T-helper 2 cell (primary cell): ENCODE measurements around the gene SNRPB.

Source experiments
- DNase-seq, 5 experiments: peaks; one replicate each; pipeline versions ENCODE4 v3.0.0 to v3.0.0-alpha.2; 2012 to 2022

SNRPB gene

GRCh38 chr20:2473516-2473915 is 2.9 kb upstream of the SNRPB start:
- DNase-seq = no peak

- peak; percentile 13 to 84 (median 51) for DNase-seq
These were observed 582 bp downstream of the SNRPB start for GRCh38 chr20:2469991-2470422.

DNA sequence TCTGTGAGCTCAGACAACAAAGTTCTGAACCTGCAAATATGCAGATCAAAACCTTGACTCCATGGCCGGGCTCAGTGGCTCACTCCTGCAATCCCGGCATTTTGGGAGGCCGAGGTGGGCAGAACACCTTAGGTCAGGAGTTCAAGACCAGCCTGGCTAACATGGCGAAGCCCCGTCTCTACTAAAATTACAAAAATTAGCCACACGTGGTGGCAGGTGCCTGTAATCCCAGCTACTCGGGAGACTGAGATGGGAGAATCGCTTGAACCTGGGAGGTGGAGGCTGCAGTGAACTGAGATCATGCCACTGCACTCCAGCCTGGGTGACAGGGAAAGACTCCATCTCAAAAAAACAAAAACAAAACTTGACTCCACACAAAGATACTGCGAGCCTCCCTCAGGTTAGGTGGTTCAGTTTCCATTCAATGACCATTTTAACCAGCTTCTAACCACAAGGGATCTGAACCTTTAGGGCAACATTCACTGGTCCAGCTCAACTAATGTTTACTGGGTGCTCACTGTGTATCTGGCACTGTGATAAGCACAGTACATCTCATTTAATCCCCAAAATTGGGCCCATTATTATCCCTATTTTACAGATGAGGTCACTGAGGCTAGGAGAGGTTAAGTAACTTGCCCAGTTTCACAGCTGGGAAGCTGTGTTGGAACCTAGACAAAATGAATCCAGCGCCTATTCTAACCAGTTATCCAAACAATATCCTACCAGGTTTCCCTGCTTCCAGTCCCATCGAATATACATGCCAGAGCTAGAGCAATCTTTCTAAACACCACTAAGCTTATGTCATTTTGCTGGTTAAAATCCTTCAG is 1.8 kb downstream of the SNRPB start:
- DNase-seq = no peak

DNA sequence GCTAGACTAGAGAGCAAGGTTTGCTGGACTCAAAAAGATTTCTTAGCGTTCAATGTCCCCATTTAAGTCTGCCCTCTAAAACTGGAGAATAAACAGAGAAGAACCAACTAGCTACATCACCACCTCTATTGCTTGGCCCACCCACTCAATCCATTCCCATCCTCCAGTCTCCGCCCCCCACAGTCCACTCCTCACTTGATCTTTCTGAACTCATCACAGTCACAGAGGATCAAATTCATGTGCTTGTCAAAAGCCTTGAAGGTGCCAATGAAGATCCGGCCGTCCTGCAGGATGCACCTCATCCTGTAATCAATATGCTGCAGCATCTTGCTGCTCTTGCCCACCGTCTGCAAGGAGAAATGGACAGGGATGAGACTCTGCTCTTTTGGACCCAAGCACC is 3.2 kb downstream of the SNRPB start:
- no peak for DNase-seq

DNA sequence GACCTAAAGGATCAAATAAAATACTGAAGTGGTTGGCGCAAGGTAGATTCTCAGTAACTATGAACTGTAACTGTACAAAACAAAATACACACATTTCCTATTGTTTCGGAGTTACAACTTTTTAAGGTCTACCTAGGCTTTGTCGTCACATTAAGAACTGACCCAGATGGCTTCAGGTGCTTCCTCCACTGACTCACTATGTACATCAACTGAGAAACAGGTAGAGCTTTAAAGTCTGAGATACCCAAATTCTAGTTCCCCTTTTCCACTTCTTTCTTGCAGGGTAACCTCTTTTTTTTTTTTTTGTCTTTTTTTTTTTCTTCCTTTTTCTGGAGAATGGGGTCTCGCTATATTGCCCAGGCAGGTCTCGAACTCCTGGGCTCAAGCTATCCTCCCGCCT is 5.5 kb downstream of the SNRPB start:
- no peak for DNase-seq

DNA sequence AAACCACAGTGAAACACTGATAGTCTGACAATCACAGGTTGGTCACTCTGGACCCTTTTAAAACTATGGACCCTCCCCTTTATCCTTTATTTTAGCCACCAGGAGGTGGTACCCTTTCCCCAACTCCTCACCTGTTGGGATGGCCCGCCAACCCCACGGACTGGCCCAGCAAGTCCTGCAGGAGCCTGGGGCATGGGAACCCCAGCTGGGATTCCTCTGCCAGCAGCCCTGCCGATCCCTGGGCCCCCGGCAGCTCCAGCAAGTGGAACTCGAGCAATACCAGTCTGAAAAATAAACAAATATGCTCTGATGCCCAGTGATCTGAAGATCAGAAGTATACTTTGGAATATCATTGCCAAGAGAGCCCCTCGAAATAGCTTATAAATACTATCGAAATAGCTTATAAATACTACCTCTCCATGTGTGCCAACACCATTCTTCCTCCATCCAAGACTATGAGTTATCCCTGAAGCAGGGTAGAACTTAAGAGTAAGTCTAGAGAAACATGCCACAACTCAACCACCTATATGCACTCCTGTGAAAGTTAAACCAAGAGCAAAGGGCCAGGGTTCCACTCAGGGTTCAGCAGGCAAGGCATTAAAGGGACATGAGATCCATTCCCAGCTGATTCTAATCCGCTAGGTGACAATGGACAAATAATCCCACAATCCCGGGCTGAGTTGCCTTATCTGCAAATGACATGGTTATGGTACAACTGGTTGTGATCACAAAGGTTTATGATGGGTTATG is 6.8 kb downstream of the SNRPB start:
- no peak for DNase-seq

DNA sequence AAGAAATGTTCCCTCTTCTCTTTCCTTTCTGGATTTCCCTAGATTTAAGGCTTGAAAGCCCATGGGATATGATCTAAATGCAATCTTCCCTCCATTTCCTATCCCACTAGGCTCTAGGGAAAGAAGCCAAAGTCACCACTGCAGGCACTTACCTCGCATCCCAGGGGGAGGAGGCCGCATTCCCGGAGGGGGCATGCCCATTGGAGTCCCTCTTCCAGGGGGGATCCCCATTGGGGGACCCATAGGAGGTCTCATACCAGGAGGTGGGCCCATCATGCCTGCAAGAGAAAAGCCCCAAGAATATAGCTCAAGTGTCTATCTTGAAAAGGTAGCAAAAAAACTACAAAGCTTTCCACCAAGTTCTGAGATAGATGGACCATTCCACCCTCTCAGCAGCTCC is 8.1 kb downstream of the SNRPB start:
- no peak for DNase-seq

DNA sequence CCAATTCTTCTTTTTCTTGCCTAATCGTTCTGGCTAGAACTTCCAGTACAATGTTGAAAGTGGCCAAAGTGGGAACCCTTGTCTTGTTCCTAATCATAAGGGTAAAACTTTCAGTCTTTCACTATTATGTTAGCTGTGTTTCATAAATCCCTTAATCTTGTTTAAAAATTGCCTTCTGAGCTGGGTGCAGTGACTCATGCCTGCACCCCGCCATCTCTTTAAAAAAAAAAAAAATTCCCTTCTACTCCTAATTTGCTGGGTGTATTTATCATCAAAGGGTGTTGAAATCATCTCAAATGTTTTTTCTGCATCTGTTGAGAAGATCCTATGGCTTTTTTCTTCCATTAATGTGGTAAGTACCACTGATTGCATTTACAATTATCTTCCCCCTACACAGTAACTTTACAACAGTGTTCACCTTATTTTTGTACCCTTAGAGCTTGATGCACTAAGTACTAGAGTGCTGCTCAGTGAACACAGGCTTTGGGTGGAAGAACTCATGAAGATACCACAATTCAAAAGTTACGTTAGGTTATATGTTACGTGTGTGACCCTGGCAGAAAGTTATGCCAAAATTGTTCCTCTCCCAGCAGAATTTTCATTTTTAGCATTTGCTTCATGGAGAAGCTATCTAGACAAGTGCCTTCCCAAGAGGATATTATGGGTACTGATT is 9.7 kb downstream of the SNRPB start:
- no peak for DNase-seq

DNA sequence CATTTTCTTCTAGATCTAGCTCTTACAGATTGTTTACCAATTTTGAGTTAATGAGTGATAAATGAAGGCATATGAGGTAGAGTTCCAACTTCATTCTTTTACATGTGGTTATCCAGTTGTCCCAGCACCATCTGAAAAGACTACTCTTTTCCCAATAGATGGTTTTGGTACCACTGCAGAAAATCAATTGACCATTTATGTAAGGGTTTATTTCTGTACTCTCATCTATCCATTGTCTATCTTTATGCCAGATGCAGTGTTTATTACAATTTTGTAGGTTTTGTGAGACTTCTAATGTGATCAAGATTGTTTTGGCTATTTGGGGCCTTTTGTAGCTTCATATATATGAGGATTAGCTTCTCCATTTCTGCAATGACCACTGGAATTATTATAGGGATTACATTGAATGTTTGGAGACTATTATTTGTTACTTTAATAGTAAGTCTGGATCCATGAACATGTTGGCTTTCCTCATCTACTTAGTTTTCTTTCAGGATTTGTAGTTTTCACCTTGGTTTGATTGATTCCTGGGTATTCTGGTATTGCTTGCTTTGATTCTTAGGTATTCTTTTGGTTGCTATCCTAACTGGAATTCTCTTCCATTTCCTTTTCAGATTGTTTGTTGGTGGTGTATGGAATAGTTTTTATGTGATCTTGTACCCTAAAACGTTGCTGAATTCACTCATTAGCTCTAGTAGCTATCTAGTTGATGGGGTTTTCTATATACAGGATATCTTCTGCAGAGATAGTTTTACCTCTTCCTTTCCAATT is 10.4 kb downstream of the SNRPB start:
- no peak for DNase-seq

DNA sequence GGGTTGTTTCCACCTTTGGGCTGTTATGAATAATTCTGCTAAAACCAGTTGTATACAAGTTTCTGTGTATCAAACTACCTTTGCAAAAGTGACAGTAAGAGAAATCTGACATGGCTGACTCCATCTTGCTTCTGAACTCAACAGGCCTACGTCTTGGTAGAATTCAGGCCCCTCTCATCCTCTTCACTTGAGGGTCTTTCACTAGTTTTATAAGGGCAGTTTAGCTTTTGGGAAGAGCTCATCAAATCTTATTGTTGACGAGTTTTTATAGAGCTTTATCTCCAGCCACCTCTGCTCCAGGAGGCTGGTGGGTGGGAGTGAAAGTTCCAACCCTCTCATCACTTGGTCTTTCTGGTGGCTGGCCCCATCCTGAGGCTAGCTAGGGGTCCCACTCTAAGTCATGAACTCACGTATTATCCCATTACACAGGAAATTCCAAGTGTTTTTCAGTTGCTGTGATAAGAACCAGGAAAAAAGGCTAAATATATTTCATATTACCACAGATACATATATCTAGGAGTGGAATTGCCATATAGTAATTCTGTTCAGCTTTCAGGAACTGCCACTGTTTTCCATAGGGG is 11.6 kb downstream of the SNRPB start:
- DNase-seq = no peak

DNA sequence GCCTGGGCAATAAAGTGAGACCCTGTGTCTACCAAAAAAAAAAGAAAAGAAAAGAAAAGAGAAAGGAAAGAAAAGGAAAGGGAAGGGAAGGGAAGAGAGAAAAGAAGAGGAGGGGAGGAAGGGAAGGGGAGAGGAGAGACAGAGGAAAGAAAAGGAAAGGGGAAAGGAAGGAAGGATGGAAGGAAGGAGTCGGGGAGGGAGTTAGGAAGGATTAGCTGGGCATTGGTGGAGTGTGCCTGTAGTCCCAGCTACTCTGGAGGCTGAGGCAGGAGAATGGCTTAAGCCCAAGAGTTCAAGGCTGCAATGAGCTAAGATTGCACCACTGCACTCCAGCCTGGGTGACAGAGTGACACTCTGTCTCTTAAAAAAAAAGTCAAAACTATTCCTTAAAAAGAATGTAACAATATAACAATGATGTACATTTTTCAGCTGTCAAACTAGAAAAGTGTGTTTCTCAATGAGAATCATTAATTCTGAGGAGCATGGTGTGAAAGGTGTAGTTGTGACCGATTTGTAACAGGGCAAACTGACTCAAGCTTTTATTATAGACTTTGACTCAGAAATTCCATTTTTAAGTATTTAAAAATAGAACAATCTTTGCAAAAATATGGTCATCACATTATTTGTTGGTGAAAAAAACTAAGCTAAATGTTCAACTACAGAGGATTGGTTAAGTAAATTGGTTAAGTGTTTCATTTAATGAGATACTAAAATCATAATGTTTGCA is 14.7 kb downstream of the SNRPB start:
- no peak for DNase-seq

GRCh38 chr20:2453792-2454191 is 16.8 kb downstream of the SNRPB start:
- DNase-seq = no peak

DNA sequence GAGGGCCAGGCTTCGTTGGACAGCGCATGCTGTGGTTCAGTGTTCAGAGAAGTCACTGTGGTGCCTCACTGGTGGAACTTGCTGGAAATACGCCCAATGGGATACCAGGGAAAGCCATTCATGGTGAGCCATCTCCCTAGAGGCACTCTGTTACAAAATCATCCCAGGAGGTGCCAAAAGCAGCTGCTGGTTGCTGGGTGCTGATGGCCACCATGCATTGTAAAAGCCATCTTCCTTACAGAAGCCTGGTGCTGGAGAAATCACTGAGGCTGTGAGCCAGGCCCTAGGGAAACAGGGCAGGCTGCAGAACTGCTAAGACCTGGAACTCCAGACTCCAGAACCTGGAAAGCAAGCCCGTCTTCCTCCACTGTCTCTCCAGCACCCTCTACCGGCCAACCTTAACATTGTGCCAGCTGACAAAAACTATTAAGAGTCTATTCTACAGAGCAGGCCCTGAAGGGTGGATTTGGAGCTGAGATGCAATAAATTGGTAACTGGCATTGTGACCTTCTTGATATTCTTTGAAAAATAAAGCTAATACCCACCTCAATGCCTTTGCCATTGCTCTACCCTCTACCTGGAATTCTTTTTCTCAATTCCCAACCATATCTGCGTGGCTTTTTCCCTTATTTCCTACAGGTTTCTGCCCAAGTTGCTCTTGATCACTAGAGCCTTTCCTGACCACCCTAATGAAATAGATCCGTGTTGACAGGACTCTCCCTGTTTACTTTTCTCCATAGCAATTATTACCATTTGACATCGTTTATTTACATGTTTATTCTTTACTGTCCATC is 18.5 kb downstream of the SNRPB start:
- peak in 4 of 5 experiments; percentile 10 to 55 (median 47) for DNase-seq

GRCh38 chr20:2451422-2451821 is 19.2 kb downstream of the SNRPB start:
- DNase-seq = no peak

DNA sequence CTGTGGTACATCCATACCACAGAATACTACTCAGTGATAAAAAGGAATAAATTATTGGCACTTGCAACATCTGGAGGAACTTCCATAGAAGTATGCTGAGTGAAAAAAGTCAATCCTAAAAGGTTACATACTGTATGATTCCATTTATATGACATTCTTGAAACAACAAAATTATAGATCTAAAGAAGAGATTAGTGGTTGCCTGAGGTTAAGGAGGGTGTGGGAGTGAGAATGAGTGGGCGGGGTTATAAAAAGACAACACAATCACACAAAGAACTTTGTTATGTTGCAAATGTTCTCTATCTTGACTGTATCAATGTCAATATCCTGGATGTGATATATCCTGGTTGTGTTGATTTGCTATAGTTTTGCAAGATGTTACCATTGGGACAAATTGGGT is 21.2 kb downstream of the SNRPB start:
- DNase-seq = peak in 1 of 5 experiments; percentile 74

- DNase-seq = no peak
These were observed 23.7 kb downstream of the SNRPB start for GRCh38 chr20:2446845-2447244.

DNA sequence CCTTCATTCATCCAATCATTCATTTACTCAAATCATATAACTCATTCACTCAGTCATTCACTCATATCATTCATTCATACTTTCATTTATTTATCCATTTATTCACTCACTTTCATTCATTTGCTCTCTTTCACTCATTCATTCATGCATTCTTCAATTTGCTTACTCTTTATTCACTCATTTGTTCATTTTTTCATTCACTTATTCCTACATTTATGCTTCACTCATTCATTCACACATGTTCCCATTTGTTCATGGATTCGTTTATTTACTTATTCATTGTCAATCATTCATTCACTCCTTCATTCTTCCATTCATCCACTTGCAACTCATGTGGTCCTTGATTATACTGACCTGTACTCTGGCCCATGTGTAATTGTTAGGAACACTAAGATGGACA is 39.4 kb downstream of the SNRPB start:
- no peak for DNase-seq

DNA sequence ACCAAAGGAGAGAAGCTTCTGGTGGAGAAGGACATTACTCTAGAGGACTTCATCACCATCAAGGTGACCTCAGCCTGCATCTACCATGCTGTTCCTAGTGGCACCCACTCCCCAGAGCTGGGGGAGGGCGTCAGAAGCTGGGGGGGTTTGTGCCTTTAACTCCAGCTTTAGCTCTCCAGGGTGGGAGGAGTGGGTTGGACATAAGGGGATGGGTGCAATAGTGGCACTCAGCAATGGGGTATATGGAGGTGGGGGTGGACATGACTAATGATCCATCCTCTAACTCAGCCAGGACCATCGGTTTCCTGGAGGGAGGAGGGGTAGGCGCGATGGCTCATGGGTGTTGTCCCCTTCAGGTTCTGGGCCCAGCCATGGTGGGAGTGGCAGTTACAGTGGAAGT is 40.1 kb downstream of the SNRPB start:
- no peak for DNase-seq

DNA sequence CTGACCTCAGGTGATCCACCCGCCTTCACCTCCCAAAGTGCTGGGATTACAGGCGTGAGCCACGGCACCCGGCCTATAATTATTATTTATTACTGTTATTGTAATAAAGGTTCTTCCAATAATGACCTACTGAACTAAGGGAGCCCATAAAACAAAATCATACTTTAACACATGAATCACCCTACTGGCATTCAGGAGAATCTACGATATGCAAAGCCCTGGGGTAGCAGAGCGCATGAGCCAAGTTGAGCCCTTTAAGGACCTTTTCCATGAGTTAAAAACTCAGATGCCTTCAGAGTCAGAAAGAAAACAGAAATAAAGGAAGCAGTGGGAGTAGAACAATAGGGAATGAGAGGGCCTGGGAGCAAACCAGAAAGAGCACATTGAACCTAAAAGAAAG is 41.5 kb downstream of the SNRPB start:
- DNase-seq = no peak

GRCh38 chr20:2421247-2421646 is 49.3 kb downstream of the SNRPB start:
- no peak for DNase-seq

DNA sequence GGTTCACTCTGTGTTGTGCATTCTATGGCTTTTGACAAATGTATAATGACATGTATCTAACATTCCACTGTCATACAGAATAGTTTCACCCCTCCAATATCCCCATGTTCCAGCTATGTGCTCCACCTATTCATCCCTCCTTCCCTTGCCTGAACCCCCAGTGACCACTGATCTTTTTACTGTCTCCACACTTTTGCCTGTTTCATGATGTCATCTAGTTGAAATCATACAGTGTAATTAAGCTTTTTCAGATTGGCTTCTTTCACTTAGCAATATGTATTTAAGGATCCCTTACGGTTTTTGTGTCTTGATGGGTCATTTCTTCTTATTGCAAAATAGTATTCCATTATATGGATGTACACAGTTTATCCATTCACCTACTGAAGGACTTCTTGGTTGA is 50.1 kb downstream of the SNRPB start:
- DNase-seq = no peak
